B cell (primary cell): ENCODE data around the gene STAT2.

Source experiments
- CTCF ChIP-seq: fragments of 200-600 bp; IDR thresholded peaks from one replicate; pipeline ENCODE4 v1.8.0; 2022; ENCODE audit warnings: antibody characterized with exemption, mild to moderate bottlenecking
- EZH2 ChIP-seq: IDR thresholded peaks from 2 replicates; pipeline ENCODE4 v1.6.1; 2012; ENCODE audit warnings: borderline replicate concordance, low read depth, mild to moderate bottlenecking, moderate library complexity, low read length; ENCODE audit not compliant: insufficient read depth, poor library complexity, severe bottlenecking

- TF ChIP-seq CTCF (no peak), EZH2 (no peak)
Measured at GRCh38 chr12:56348776-56349175, 11.1 kb downstream of the STAT2 start.
